Osteocyte (in vitro differentiated cells): ENCODE results near the gene LRRC10B. TPM values are rescaled to one million over a fixed set of nuclear protein-coding genes. Genes with fewer than 3 reads are reported as not detected.

Source experiments
- DNase-seq: peaks from one replicate; pipeline ENCODE4 v3.0.0; 2021; ENCODE audit warnings: mixed read lengths; ENCODE audit not compliant: unreplicated experiment; ENCODE audit errors: extremely low spot score
- H3K27ac Mint-ChIP-seq: one replicate; pipeline ENCODE4 v1.8.0; 2021; ENCODE audit warnings: mild to moderate bottlenecking, mixed read lengths; ENCODE audit not compliant: unreplicated experiment
- H3K27me3 Mint-ChIP-seq: one replicate; pipeline ENCODE4 v1.8.0; 2021; ENCODE audit warnings: mixed read lengths; ENCODE audit not compliant: unreplicated experiment
- H3K36me3 Mint-ChIP-seq: one replicate; pipeline ENCODE4 v1.8.0; 2021; ENCODE audit warnings: mixed read lengths; ENCODE audit not compliant: unreplicated experiment
- H3K4me1 Mint-ChIP-seq: one replicate; pipeline ENCODE4 v1.8.0; 2021; ENCODE audit warnings: mixed read lengths; ENCODE audit not compliant: unreplicated experiment
- H3K4me3 Mint-ChIP-seq: one replicate; pipeline ENCODE4 v1.8.0; 2021; ENCODE audit warnings: mild to moderate bottlenecking, moderate library complexity, mixed read lengths; ENCODE audit not compliant: unreplicated experiment
- H3K9me3 Mint-ChIP-seq: one replicate; pipeline ENCODE4 v1.8.0; 2021; ENCODE audit warnings: mixed read lengths; ENCODE audit not compliant: unreplicated experiment
- CTCF ChIP-seq: fragments of 200-600 bp; sonication (generic); IDR thresholded peaks from 2 replicates; pipeline ENCODE4 v1.5.0; 2021; ENCODE audit warnings: antibody characterized with exemption, mild to moderate bottlenecking, moderate library complexity
- total RNA-seq: library from RNA; stranded (reverse); gene quantifications from 2 replicates; pipeline ENCODE4 v1.2.1, GENCODE V29; 2021

The LRRC10B gene
- total RNA-seq, 1 donor from 2014 or later = not detected

- peaks cover 26% of the 10 kb centered on the region for H3K36me3 Mint-ChIP-seq
- H3K27ac Mint-ChIP-seq = peak overlapping the region; percentile 50
- no peak for TF ChIP-seq CTCF
- H3K9me3 Mint-ChIP-seq = no peaks in the 10 kb centered on the region
- no peak for DNase-seq
- H3K4me3 Mint-ChIP-seq = no peak overlapping the region
- peaks cover 3% of the 10 kb centered on the region for H3K4me1 Mint-ChIP-seq
- H3K27me3 Mint-ChIP-seq = no peaks in the 10 kb centered on the region
Measured at GRCh38 chr11:61472282-61472681, 36.3 kb upstream of the LRRC10B start.

GRCh38 chr11:61472868-61473267 is 35.7 kb upstream of the LRRC10B start:
- peaks cover 24% of the 10 kb centered on the region for H3K36me3 Mint-ChIP-seq
- no peaks in the 10 kb centered on the region for H3K9me3 Mint-ChIP-seq
- H3K27me3 Mint-ChIP-seq = no peaks in the 10 kb centered on the region
- TF ChIP-seq CTCF = no peak
- H3K27ac Mint-ChIP-seq = no peak overlapping the region
- DNase-seq = no peak
- H3K4me3 Mint-ChIP-seq = no peak overlapping the region
- H3K4me1 Mint-ChIP-seq = peaks cover 3% of the 10 kb centered on the region

- no peak overlapping the region for H3K27ac Mint-ChIP-seq
- H3K27me3 Mint-ChIP-seq = no peaks in the 10 kb centered on the region
- no peak for DNase-seq
- no peak overlapping the region for H3K4me3 Mint-ChIP-seq
- peaks cover 3% of the 10 kb centered on the region for H3K4me1 Mint-ChIP-seq
- H3K9me3 Mint-ChIP-seq = no peaks in the 10 kb centered on the region
- TF ChIP-seq CTCF = no peak
- H3K36me3 Mint-ChIP-seq = peaks cover 19% of the 10 kb centered on the region
Measured at GRCh38 chr11:61473370-61474012, 35.1 kb upstream of the LRRC10B start.

- DNase-seq = no peak
- Mint-ChIP-seq H3K4me1 (peaks cover 3% of the 10 kb centered on the region), H3K27ac (no peak overlapping the region), H3K27me3 (no peaks in the 10 kb centered on the region), H3K9me3 (no peaks in the 10 kb centered on the region), H3K36me3 (peaks cover 19% of the 10 kb centered on the region), H3K4me3 (no peak overlapping the region)
- no peak for TF ChIP-seq CTCF
Measured at GRCh38 chr11:61474013-61474643, 34.4 kb upstream of the LRRC10B start.

- Mint-ChIP-seq H3K4me3 (no peak overlapping the region), H3K27me3 (peaks cover 5% of the 10 kb centered on the region), H3K4me1 (peaks cover 3% of the 10 kb centered on the region), H3K27ac (no peak overlapping the region), H3K36me3 (peaks cover 19% of the 10 kb centered on the region), H3K9me3 (no peaks in the 10 kb centered on the region)
- no peak for TF ChIP-seq CTCF
- DNase-seq = no peak
Measured at GRCh38 chr11:61475433-61475832, 33.1 kb upstream of the LRRC10B start.
